Measurements from ENCODE around the gene UGGT1.
"Not testable (repeated sequence)": the region's sequence is repeated elsewhere in the genome, so short reads cannot be mapped to it uniquely, and the experiment has no call there.

DNA sequence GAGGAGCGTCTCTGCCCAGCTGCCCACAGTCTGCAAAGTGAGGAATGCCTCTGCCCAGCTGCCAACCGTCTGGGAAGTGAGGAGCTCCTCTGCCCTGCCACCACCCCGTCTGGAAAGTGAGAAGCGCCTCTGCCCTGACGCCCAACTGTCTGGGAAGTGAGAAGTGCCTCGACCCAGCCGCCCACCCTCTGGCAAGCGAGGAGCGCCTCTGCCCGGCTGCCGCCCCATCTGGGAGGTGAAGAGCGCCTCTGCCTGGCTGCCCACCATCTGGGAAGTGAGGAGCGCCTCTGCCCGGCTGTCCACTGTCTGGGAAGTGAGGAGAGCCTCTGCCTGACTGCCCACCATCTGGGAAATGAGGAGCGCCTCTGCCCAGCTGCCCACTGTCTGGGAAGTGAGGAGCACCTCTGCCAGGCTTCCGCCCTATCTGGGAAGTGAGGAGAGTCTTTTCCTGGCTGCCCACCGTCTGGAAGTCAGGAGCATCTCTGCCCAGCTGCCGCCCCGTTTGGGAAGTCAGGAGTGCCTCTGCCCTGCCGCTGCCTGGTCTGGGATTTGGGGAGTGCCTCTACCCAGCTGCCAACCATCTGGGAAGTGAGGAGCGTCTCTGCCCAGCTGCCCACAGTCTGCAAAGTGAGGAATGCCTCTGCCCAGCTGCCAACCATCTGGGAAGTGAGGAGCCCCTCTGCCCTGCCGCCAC, 117.8 kb downstream of the UGGT1 start:
- TF ChIP-seq, protein P1, sequence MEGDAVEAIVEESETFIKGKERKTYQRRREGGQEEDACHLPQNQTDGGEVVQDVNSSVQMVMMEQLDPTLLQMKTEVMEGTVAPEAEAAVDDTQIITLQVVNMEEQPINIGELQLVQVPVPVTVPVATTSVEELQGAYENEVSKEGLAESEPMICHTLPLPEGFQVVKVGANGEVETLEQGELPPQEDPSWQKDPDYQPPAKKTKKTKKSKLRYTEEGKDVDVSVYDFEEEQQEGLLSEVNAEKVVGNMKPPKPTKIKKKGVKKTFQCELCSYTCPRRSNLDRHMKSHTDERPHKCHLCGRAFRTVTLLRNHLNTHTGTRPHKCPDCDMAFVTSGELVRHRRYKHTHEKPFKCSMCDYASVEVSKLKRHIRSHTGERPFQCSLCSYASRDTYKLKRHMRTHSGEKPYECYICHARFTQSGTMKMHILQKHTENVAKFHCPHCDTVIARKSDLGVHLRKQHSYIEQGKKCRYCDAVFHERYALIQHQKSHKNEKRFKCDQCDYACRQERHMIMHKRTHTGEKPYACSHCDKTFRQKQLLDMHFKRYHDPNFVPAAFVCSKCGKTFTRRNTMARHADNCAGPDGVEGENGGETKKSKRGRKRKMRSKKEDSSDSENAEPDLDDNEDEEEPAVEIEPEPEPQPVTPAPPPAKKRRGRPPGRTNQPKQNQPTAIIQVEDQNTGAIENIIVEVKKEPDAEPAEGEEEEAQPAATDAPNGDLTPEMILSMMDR (IDR thresholded peaks at IDR 0.05; ENCODE audit: insufficient read depth, low read depth, low read length), result not testable (repeated sequence)
- TF ChIP-seq EZH2 (IDR thresholded peaks at IDR 0.05; ENCODE audit: insufficient read depth, low read length), result not testable (repeated sequence)
